Panc1 (cell line): Measurements from ENCODE around the gene IL1RAPL1. TPM values are rescaled to one million over a fixed set of nuclear protein-coding genes. Genes with fewer than 3 reads are reported as not detected.

Source experiments
- ATAC-seq: fragments of 200-7000 bp; cut with Tn5 transposase; 2 replicates; pipeline ENCODE4 v1.9.1; 2020; ENCODE audit warnings: mild to moderate bottlenecking, moderate library complexity
- BruUV-seq: library from RNA; stranded (reverse); fragments of 400-500 nt; replicated peaks from 2 replicates; lab custom pipeline; 2021; lab: Mats Ljungman, UMichigan
- CTCF ChIA-PET: fragments of 300-600 bp; sonication (Branson Sonifier 250); formaldehyde crosslinking; loops from one replicate; lab custom pipeline; 2022; ENCODE audit warnings: antibody characterized with exemption; lab: Charles Lee
- POLR2A ChIA-PET: fragments of 300-600 bp; sonication (Branson Sonifier 250); formaldehyde crosslinking; loops from one replicate; lab custom pipeline; 2022; ENCODE audit warnings: antibody characterized with exemption; lab: Charles Lee
- DNase-seq: peaks from one replicate; pipeline ENCODE4 v3.0.0-alpha.2; 2010; ENCODE audit warnings: low read depth, low spot score
- H3K27ac ChIP-seq: 2 replicates; pipeline ENCODE4 v1.5.1; 2011; ENCODE audit warnings: mild to moderate bottlenecking, low read length, inconsistent platforms
- H3K27me3 ChIP-seq: fragments of 200-500 bp; sonication (Bioruptor generic); 2 replicates; pipeline ENCODE4 v1.6.0; 2014; ENCODE audit warnings: low read length, inconsistent platforms; ENCODE audit not compliant: control insufficient read depth, insufficient read depth
- H3K36me3 ChIP-seq: fragments of 200-500 bp; sonication (Bioruptor generic); 2 replicates; pipeline ENCODE4 v1.5.1; 2014; ENCODE audit warnings: inconsistent platforms, mild to moderate bottlenecking, low read length, moderate library complexity; ENCODE audit not compliant: control insufficient read depth, insufficient read depth
- H3K4me1 ChIP-seq: 2 replicates; pipeline ENCODE4 v1.5.1; 2011; ENCODE audit warnings: inconsistent platforms, mild to moderate bottlenecking, low read length, moderate library complexity; ENCODE audit not compliant: control insufficient read depth, insufficient read depth
- H3K4me3 ChIP-seq, 2 experiments: 2 replicates each; pipeline ENCODE4 v1.5.1; 2011 to 2012; ENCODE audit warnings: low read depth in 2 of 2, low read length in 2 of 2, mild to moderate bottlenecking in 2 of 2, inconsistent platforms in 1 of 2, moderate library complexity in 1 of 2
- H3K9me3 ChIP-seq: fragments of 200-500 bp; sonication (Bioruptor generic); 2 replicates; pipeline ENCODE4 v1.5.1; 2014; ENCODE audit warnings: low read depth, mild to moderate bottlenecking, inconsistent platforms, low read length, moderate library complexity; ENCODE audit not compliant: control insufficient read depth, insufficient read depth
- POLR2AphosphoS5 ChIP-seq: IDR thresholded peaks from 2 replicates; pipeline ENCODE4 v1.6.1; 2012; ENCODE audit warnings: mild to moderate bottlenecking, low read depth, low read length, moderate library complexity
- SIN3A ChIP-seq: IDR thresholded peaks from 2 replicates; pipeline ENCODE4 v1.6.1; 2012; ENCODE audit warnings: low read depth, mild to moderate bottlenecking, low read length, moderate library complexity, borderline replicate concordance; ENCODE audit not compliant: insufficient read depth
- TCF7L2 ChIP-seq: IDR thresholded peaks from 2 replicates; pipeline ENCODE4 v1.6.1; 2011; ENCODE audit warnings: mild to moderate bottlenecking, low read depth, low read length, inconsistent platforms
- in situ Hi-C: cut with HindIII; loops from 2 replicates; pipeline ENCODE4 v1.10.0; 2016; ENCODE audit warnings: low sequenced_read_pairs, low pct_unique_long_range_greater_than_20kb
- intact Hi-C: fragments of 100-400 bp; cut with micrococcal nuclease; formaldehyde crosslinking; loops from one replicate; pipeline ENCODE4 v1.10.0; 2022; ENCODE audit not compliant: unreplicated experiment
- total RNA-seq: library from RNA; stranded (reverse); gene quantifications from one replicate; pipeline ENCODE4 v1.2.1, GENCODE V29; 2021; ENCODE audit not compliant: unreplicated experiment
- TF ChIP-seq, protein P1 (sequence below), 2 experiments: IDR thresholded peaks; 2 replicates each; pipeline ENCODE4 v1.6.1; 2011 to 2012; ENCODE audit warnings: low read depth in 2 of 2, control low read depth in 1 of 2, low read length in 1 of 2, mild to moderate bottlenecking in 1 of 2, moderate library complexity in 1 of 2; ENCODE audit not compliant: insufficient read depth in 1 of 2
- TF ChIP-seq, protein P2 (sequence below): fragments of 450-650 bp; IDR thresholded peaks from 2 replicates; pipeline ENCODE4 v1.5.1; 2017; ENCODE audit warnings: mild to moderate bottlenecking

IL1RAPL1 gene
- total RNA-seq, 1 experiment from 2014 or later = 0.59 TPM

DNA sequence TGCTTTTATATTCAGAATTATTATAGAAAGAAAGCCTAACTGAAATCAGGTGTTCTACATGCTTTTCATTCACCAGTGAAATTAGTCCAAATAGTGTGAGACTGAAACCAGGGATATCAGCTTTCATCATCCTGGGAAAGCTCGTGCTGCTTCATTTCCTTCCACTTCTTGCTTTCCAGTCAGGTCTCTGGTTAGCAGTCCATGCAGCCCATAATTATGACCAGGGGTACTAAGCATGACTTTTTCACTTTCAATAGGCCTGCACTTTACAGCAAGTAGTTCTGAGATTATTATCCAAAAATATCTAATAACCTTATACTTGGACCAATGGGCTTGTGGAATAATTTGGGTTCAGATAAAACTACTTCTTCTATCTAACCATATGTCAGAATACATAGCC is 954.9 kb downstream of the IL1RAPL1 start:
- ChIA-PET CTCF (no interaction called here), POLR2A (no interaction called here)
- no peaks in the 10 kb centered on the region for H3K27me3 ChIP-seq
- DNase-seq (no peak), ATAC-seq (no peak)
- no peaks in the 10 kb centered on the region for H3K9me3 ChIP-seq
- H3K36me3 ChIP-seq = no peaks in the 10 kb centered on the region
- H3K4me3 ChIP-seq = no peak overlapping the region
- no TSS peak for BruUV-seq
- TF ChIP-seq, protein P1, sequence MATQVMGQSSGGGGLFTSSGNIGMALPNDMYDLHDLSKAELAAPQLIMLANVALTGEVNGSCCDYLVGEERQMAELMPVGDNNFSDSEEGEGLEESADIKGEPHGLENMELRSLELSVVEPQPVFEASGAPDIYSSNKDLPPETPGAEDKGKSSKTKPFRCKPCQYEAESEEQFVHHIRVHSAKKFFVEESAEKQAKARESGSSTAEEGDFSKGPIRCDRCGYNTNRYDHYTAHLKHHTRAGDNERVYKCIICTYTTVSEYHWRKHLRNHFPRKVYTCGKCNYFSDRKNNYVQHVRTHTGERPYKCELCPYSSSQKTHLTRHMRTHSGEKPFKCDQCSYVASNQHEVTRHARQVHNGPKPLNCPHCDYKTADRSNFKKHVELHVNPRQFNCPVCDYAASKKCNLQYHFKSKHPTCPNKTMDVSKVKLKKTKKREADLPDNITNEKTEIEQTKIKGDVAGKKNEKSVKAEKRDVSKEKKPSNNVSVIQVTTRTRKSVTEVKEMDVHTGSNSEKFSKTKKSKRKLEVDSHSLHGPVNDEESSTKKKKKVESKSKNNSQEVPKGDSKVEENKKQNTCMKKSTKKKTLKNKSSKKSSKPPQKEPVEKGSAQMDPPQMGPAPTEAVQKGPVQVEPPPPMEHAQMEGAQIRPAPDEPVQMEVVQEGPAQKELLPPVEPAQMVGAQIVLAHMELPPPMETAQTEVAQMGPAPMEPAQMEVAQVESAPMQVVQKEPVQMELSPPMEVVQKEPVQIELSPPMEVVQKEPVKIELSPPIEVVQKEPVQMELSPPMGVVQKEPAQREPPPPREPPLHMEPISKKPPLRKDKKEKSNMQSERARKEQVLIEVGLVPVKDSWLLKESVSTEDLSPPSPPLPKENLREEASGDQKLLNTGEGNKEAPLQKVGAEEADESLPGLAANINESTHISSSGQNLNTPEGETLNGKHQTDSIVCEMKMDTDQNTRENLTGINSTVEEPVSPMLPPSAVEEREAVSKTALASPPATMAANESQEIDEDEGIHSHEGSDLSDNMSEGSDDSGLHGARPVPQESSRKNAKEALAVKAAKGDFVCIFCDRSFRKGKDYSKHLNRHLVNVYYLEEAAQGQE (IDR thresholded peaks at IDR 0.05; ENCODE audit: insufficient read depth in 1 of 2, low read depth in 2 of 2, low read length in 1 of 2) = no peak
- no peak for TF ChIP-seq POLR2AphosphoS5
- TF ChIP-seq, protein P2, sequence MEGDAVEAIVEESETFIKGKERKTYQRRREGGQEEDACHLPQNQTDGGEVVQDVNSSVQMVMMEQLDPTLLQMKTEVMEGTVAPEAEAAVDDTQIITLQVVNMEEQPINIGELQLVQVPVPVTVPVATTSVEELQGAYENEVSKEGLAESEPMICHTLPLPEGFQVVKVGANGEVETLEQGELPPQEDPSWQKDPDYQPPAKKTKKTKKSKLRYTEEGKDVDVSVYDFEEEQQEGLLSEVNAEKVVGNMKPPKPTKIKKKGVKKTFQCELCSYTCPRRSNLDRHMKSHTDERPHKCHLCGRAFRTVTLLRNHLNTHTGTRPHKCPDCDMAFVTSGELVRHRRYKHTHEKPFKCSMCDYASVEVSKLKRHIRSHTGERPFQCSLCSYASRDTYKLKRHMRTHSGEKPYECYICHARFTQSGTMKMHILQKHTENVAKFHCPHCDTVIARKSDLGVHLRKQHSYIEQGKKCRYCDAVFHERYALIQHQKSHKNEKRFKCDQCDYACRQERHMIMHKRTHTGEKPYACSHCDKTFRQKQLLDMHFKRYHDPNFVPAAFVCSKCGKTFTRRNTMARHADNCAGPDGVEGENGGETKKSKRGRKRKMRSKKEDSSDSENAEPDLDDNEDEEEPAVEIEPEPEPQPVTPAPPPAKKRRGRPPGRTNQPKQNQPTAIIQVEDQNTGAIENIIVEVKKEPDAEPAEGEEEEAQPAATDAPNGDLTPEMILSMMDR = no peak
- TF ChIP-seq TCF7L2 = no peak
- no peak for TF ChIP-seq SIN3A
- in situ Hi-C loops = no loop called here
- no peaks in the 10 kb centered on the region for H3K4me1 ChIP-seq
- intact Hi-C loops = no loop called here
- no peak overlapping the region for H3K27ac ChIP-seq

DNA sequence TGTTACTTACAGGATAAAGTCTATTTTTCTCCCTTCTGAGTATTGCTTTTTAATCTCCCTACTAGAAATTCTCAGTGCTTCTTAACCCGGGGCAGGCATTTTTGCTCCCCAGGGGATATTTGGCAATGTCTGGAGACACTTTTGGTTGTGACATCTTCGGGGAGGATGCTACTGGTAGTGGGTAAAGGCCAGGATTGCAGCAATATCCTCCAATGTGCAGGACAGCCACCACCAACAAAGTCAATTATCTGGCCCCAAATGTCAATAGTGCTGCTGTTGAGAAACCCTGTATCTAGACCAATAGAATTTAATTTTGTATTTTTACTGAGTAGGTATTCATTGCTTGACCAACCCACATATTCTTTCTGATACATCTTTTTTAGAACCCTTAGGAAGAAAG is 958.6 kb downstream of the IL1RAPL1 start:
- intact Hi-C loops = no loop called here
- DNase-seq = no peak
- H3K4me3 ChIP-seq = no peak overlapping the region

More for the DNA sequence above, 958.6 kb downstream of the IL1RAPL1 start:
- Histone ChIP-seq H3K27ac (no peak overlapping the region), H3K4me1 (no peaks in the 10 kb centered on the region), H3K9me3 (no peaks in the 10 kb centered on the region), H3K27me3 (no peaks in the 10 kb centered on the region), H3K36me3 (no peaks in the 10 kb centered on the region)
- TF ChIP-seq, protein P2 = no peak
- TF ChIP-seq SIN3A (no peak), POLR2AphosphoS5 (no peak), TCF7L2 (no peak)
- TF ChIP-seq, protein P1 (IDR thresholded peaks at IDR 0.05; ENCODE audit: insufficient read depth in 1 of 2, low read depth in 2 of 2, low read length in 1 of 2) = no peak
- CTCF ChIA-PET = no interaction called here
- BruUV-seq = no TSS peak
- in situ Hi-C loops = no loop called here
- ATAC-seq = no peak
- POLR2A ChIA-PET = no interaction called here
